DOHH2 (cell line): ENCODE data around the gene HTRA3.

Source experiments
- EZH2phosphoT487 ChIP-seq: fragments of 200-600 bp; sonication (generic); IDR thresholded peaks from 2 replicates; pipeline ENCODE4 v1.6.1; 2017; ENCODE audit warnings: borderline replicate concordance, mild to moderate bottlenecking, antibody characterized with exemption, low read length, moderate library complexity, mixed read lengths
- TF ChIP-seq, protein P1 (sequence below): fragments of 200-600 bp; sonication (generic); IDR thresholded peaks from one replicate; pipeline ENCODE4 v1.5.1; 2014; ENCODE audit warnings: antibody characterized with exemption, mild to moderate bottlenecking, low read depth, low read length; ENCODE audit not compliant: poor library complexity, severe bottlenecking

- no peak for TF ChIP-seq EZH2phosphoT487
- TF ChIP-seq, protein P1, sequence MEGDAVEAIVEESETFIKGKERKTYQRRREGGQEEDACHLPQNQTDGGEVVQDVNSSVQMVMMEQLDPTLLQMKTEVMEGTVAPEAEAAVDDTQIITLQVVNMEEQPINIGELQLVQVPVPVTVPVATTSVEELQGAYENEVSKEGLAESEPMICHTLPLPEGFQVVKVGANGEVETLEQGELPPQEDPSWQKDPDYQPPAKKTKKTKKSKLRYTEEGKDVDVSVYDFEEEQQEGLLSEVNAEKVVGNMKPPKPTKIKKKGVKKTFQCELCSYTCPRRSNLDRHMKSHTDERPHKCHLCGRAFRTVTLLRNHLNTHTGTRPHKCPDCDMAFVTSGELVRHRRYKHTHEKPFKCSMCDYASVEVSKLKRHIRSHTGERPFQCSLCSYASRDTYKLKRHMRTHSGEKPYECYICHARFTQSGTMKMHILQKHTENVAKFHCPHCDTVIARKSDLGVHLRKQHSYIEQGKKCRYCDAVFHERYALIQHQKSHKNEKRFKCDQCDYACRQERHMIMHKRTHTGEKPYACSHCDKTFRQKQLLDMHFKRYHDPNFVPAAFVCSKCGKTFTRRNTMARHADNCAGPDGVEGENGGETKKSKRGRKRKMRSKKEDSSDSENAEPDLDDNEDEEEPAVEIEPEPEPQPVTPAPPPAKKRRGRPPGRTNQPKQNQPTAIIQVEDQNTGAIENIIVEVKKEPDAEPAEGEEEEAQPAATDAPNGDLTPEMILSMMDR = no peak
These were observed 60.6 kb downstream of the HTRA3 start for GRCh38 chr4:8329859-8330761.
